B cell (primary cell): ENCODE results near the gene CMIP. TPM values are rescaled to one million over a fixed set of nuclear protein-coding genes. Genes with fewer than 3 reads are reported as not detected.

Source experiments
- ATAC-seq: fragments of 200-7000 bp; cut with Tn5 transposase; one replicate; pipeline ENCODE4 v1.10.0; 2021; ENCODE audit warnings: low read depth, mild to moderate bottlenecking, moderate number of reproducible peaks, moderate library complexity
- CTCF ChIA-PET: fragments of 350-600 bp; sonication (Branson Sonifier 250); formaldehyde crosslinking; loops from one replicate; lab custom pipeline; 2021; ENCODE audit warnings: antibody characterized with exemption, inconsistent platforms; lab: Charles Lee
- POLR2A ChIA-PET: fragments of 350-600 bp; sonication (Branson Sonifier 250); formaldehyde crosslinking; loops from one replicate; lab custom pipeline; 2021; ENCODE audit warnings: antibody characterized with exemption; lab: Charles Lee
- DNase-seq: peaks from one replicate; pipeline ENCODE4 v3.0.0; 2013
- H2AFZ ChIP-seq: 2 replicates; pipeline ENCODE4 v1.6.1; 2012; ENCODE audit warnings: mild to moderate bottlenecking, low read depth, low read length; ENCODE audit not compliant: insufficient read depth, poor library complexity, severe bottlenecking
- H3K27ac ChIP-seq, 2 donors: 1 replicate in 1 of 2; 2 replicates in 1 of 2; pipeline ENCODE4 v1.5.1; 2012 to 2013; ENCODE audit warnings: low read length in 2 of 2, mild to moderate bottlenecking in 2 of 2, moderate library complexity in 1 of 2
- H3K27me3 ChIP-seq, 4 experiments: fragments of 200-600 bp in 1 of 4; sonication (generic) in 1 of 4; replicated peaks in 1 of 4; 1 replicate in 2 of 4; 2 replicates in 2 of 4; pipeline versions ENCODE4 v1.6.1 to v1.7.0; 2013 to 2016; ENCODE audit warnings: low read length in 3 of 4, mild to moderate bottlenecking in 2 of 4, mixed read lengths in 1 of 4, moderate library complexity in 1 of 4; ENCODE audit not compliant: insufficient read depth in 4 of 4, control insufficient read depth in 3 of 4; ENCODE audit errors: control extremely low read depth in 1 of 4
- H3K36me3 ChIP-seq, 2 experiments: replicated peaks in 1 of 2; 1 replicate in 1 of 2; 2 replicates in 1 of 2; pipeline versions ENCODE4 v1.6.1 to v1.7.1; 2013; ENCODE audit warnings: low read length in 1 of 2; ENCODE audit not compliant: insufficient read depth in 2 of 2, control insufficient read depth in 1 of 2; ENCODE audit errors: control extremely low read depth in 1 of 2, extremely low read depth in 1 of 2
- H3K4me1 ChIP-seq, 2 donors: fragments of 200-600 bp in 1 of 2; sonication (generic) in 1 of 2; 1 replicate in 1 of 2; 2 replicates in 1 of 2; pipeline versions ENCODE4 v1.5.1 to v1.6.1; 2013 to 2017; ENCODE audit warnings: low read length in 2 of 2; ENCODE audit not compliant: control insufficient read depth in 2 of 2, insufficient read depth in 2 of 2
- H3K4me2 ChIP-seq: replicated peaks from 2 replicates; pipeline ENCODE3; 2012; ENCODE audit warnings: mild to moderate bottlenecking, low read depth, low read length; ENCODE audit not compliant: poor library complexity, severe bottlenecking
- H3K4me3 ChIP-seq, 5 experiments: fragments of 200-600 bp in 1 of 5; sonication (generic) in 1 of 5; 1 replicate in 3 of 5; 2 replicates in 2 of 5; pipeline versions ENCODE4 v1.5.1 to v1.7.0; 2011 to 2016; ENCODE audit warnings: low read length in 4 of 5, mild to moderate bottlenecking in 4 of 5, low read depth in 2 of 5, control low read depth in 1 of 5, moderate library complexity in 1 of 5; ENCODE audit not compliant: insufficient read depth in 1 of 5; ENCODE audit errors: control extremely low read depth in 1 of 5, extremely low read depth in 1 of 5
- H3K79me2 ChIP-seq: fragments of 200-600 bp; sonication (generic); one replicate; pipeline ENCODE4 v1.6.0; 2016; ENCODE audit warnings: low read length; ENCODE audit not compliant: control insufficient read depth, insufficient read depth
- H3K9ac ChIP-seq: fragments of 200-600 bp; sonication (generic); 2 replicates; pipeline ENCODE4 v1.6.1; 2017; ENCODE audit warnings: mild to moderate bottlenecking, low read length, moderate library complexity
- H3K9me3 ChIP-seq, 3 donors: one replicate each; pipeline versions ENCODE4 v1.6.1 to v1.7.1; 2013; ENCODE audit warnings: low read length in 2 of 3; ENCODE audit not compliant: control insufficient read depth in 2 of 3, insufficient read depth in 1 of 3; ENCODE audit errors: control extremely low read depth in 1 of 3
- H4K20me1 ChIP-seq: 2 replicates; pipeline ENCODE4 v1.6.0; 2012; ENCODE audit warnings: mild to moderate bottlenecking, low read length; ENCODE audit not compliant: insufficient read depth, control insufficient read depth, poor library complexity, severe bottlenecking
- H3K27ac Mint-ChIP-seq: one replicate; pipeline ENCODE4 v1.8.0; 2021; ENCODE audit warnings: mixed read lengths
- H3K27me3 Mint-ChIP-seq: one replicate; pipeline ENCODE4 v1.8.0; 2021; ENCODE audit warnings: mixed read lengths
- H3K4me1 Mint-ChIP-seq: one replicate; pipeline ENCODE4 v1.8.0; 2021; ENCODE audit warnings: mixed read lengths
- H3K4me3 Mint-ChIP-seq: one replicate; pipeline ENCODE4 v1.8.0; 2021; ENCODE audit warnings: mixed read lengths
- H3K9me3 Mint-ChIP-seq: one replicate; pipeline ENCODE4 v1.8.0; 2022; ENCODE audit warnings: mixed read lengths; ENCODE audit not compliant: insufficient read depth
- EZH2 ChIP-seq: IDR thresholded peaks from 2 replicates; pipeline ENCODE4 v1.6.1; 2012; ENCODE audit warnings: borderline replicate concordance, low read depth, mild to moderate bottlenecking, moderate library complexity, low read length; ENCODE audit not compliant: insufficient read depth, poor library complexity, severe bottlenecking
- WGBS: methylation state at CpG from one replicate; pipeline ENCODE4 v1.1.5; 2013; ENCODE audit warnings: missing lambda C conversion rate; ENCODE audit not compliant: insufficient coverage; 5-methylcytosine and 5-hydroxymethylcytosine counted together
- intact Hi-C: fragments of 100-400 bp; cut with micrococcal nuclease; formaldehyde crosslinking; loops from one replicate; pipeline ENCODE4 v1.10.0; 2022
- polyA plus RNA-seq: library from polyadenylated mRNA; depleted of rRNA; stranded (reverse); fragments of >200 nt; gene quantifications from 2 replicates; pipeline ENCODE4 v1.2.3, GENCODE V29; 2012
- total RNA-seq, 2 donors: library from RNA; stranded (reverse); fragments of 120-200 nt in 1 of 2; gene quantifications; 1 replicate in 1 of 2; 2 replicates in 1 of 2; pipeline versions ENCODE4 v1.2.3 to v1.2.4, GENCODE V29; 2013 to 2022
- TF ChIP-seq, protein P1 (sequence below): fragments of 200-600 bp; IDR thresholded peaks from one replicate; pipeline ENCODE4 v1.8.0; 2022; ENCODE audit warnings: antibody characterized with exemption, mild to moderate bottlenecking

The CMIP gene
- total and polyA plus RNA-seq, 2 donors (not counting 1 experiment from before 2014, with no cell fraction given): 27.1 to 155 TPM

DNA sequence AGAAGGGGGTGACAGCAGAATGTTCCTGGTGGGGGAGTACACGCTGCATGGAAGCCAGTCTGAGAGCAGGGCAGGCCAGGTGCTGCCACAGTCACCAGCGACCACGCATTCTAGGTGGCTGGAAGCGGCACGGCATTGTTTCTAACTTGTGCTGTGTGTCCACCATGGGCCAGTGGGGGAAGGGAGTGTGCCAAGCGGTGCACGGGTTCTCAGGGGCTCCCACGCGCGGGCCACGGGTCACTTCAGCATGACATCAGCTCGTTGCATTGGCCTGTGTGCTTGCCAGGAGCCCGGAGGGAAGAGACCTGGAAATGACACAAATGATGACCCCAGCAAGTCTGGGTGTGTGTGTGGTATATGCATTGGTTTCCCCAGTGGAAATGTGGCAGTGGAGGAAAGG lies 169.6 kb downstream of the CMIP start:
- ChIA-PET POLR2A (no interaction called here), CTCF (no interaction called here)
- Histone ChIP-seq H3K27ac (no peak overlapping the region), H3K4me3 (no peak overlapping the region), H2AFZ (no peak overlapping the region), H3K79me2 (peaks cover 90% of the 10 kb centered on the region), H3K36me3 (peaks cover 0 to 54% of the 10 kb centered on the region in 2 experiments), H3K9ac (no peak overlapping the region), H3K4me2 (no peak overlapping the region), H4K20me1 (peaks cover 82% of the 10 kb centered on the region), H3K4me1 (peaks cover 20 to 30% of the 10 kb centered on the region in 2 donors), H3K9me3 (peaks cover 0 to 14% (median 2%) of the 10 kb centered on the region in 3 donors), H3K27me3 (no peaks in the 10 kb centered on the region)
- 96% methylated on average over 13 of the region's 13 CpGs for whole genome bisulfite sequencing
- intact Hi-C loops: loop anchor here (5.0 kb wide), 1 partner anchor 187 kb away; no protein-coding TSS in a partner anchor
- Mint-ChIP-seq H3K9me3 (no peaks in the 10 kb centered on the region), H3K4me1 (peaks cover 11% of the 10 kb centered on the region), H3K27ac (no peak overlapping the region), H3K27me3 (no peaks in the 10 kb centered on the region), H3K4me3 (no peak overlapping the region)
- no peak for ATAC-seq
- TF ChIP-seq EZH2: no peak
- TF ChIP-seq, protein P1, sequence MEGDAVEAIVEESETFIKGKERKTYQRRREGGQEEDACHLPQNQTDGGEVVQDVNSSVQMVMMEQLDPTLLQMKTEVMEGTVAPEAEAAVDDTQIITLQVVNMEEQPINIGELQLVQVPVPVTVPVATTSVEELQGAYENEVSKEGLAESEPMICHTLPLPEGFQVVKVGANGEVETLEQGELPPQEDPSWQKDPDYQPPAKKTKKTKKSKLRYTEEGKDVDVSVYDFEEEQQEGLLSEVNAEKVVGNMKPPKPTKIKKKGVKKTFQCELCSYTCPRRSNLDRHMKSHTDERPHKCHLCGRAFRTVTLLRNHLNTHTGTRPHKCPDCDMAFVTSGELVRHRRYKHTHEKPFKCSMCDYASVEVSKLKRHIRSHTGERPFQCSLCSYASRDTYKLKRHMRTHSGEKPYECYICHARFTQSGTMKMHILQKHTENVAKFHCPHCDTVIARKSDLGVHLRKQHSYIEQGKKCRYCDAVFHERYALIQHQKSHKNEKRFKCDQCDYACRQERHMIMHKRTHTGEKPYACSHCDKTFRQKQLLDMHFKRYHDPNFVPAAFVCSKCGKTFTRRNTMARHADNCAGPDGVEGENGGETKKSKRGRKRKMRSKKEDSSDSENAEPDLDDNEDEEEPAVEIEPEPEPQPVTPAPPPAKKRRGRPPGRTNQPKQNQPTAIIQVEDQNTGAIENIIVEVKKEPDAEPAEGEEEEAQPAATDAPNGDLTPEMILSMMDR: no peak
- DNase-seq: no peak

DNA sequence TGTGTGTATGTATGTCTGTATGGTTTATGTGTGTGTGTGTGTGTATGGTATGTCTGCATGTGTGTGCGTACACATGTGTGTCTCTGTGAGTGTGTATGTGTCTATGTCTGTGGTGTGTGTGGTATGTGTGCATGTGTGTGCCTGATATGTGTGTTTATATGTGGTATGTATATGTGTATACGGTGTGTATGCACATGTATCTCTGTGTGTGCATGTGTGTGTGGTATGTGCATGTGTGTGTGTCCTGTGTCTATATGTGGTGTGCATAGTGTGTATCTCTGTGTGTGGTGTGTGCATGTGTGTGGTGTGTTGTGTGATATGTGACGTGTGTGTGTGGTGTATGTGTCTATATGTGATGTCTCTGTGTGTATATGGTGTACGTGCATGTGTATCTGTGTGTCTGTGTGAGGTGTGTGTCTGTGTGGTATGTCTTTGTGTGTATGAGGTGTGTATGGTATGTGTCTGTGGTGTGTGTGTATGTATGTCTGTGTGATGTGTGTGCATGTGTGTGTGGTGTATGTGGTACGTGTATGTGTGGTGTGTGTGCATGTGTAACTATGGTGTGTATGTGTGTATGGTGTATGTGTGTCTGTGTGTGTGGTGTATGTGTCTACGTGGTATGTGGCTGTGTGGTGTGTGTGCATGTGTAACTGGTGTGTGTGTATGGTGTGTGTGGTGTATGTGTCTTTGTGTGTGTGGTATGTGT lies 170.2 kb downstream of the CMIP start:
- Histone ChIP-seq H3K27me3 (no peaks in the 10 kb centered on the region), H3K4me1 (peaks cover 17 to 23% of the 10 kb centered on the region in 2 donors), H3K27ac (no peak overlapping the region), H3K4me2 (no peak overlapping the region), H3K9ac (no peak overlapping the region), H3K36me3 (peaks cover 0 to 48% of the 10 kb centered on the region in 2 experiments), H3K4me3 (no peak overlapping the region), H4K20me1 (peaks cover 75% of the 10 kb centered on the region), H2AFZ (no peak overlapping the region), H3K79me2 (peaks cover 87% of the 10 kb centered on the region), H3K9me3 (peaks cover 0 to 14% (median 2%) of the 10 kb centered on the region in 3 donors)
- CTCF ChIA-PET: no interaction called here
- H3K27ac Mint-ChIP-seq: no peak overlapping the region
- WGBS: over 99% methylated on average over 6 of the region's 6 CpGs
- TF ChIP-seq, protein P1: no peak
- TF ChIP-seq EZH2: no peak
- H3K4me3 Mint-ChIP-seq: no peak overlapping the region
- POLR2A ChIA-PET: no interaction called here
- intact Hi-C loops: loop anchor here (5.0 kb wide), 1 partner anchor 188 kb away; no protein-coding TSS in a partner anchor
- DNase-seq (no peak), ATAC-seq (no peak)
- no peaks in the 10 kb centered on the region for H3K27me3 Mint-ChIP-seq
- no peaks in the 10 kb centered on the region for H3K9me3 Mint-ChIP-seq
- H3K4me1 Mint-ChIP-seq: peaks cover 5% of the 10 kb centered on the region
